ENCODE data around the gene NHERF1. TPM values are rescaled to one million over a fixed set of nuclear protein-coding genes. Genes with fewer than 3 reads are reported as not detected.

Gene NHERF1
- total and polyA plus RNA-seq, 2 of the 4 experiments (the other 2 are of a cell fraction), result 3.8 to 11.8 TPM

DNA sequence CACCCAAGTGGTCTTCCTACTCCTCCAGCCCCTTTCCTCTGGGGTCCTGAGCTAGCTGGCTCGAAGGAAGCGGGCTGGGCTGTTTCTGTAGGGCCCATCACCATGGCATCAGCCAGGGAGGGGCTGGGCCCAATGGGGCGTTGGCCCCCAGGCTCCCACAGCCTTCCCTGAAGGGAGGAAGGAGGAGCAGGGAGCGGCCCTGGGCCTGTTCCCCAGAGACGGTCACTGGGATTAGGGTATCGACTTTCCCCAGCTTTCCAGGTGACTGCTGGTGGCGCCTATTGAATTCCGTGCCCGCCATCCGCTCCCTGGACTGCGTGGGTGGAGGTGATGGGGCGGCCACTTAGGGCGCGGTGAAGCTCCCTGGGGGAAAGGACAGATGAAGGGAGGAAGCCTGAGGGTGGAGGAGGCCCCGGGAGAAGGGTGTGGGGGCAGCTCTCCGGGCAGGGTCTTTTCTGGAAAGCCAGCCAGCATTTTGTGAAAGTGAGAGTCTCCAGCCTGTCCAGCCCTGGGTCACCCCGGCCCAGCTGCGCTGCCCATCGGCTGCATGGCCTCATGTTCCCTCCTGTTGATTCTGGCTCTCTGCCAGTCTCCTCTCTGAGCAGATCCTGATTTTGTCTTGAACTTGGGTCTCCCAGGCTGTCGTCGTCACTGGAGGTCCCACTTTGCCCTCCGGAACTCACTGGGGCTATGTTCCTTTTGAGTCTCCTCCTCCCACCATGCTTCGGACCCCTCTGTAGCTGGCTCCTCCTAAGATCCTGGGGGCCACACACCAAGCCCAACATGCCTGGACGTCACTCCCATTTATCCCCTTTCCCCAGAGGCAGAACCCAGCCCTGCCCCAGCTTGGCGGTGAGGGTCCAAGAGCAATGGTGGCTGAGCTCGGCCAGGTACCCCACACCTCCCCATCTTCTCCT is 9.8 kb downstream of the NHERF1 start:
- no peak for TF ChIP-seq CHD1 (IDR thresholded peaks at IDR 0.05; ENCODE audit: low read depth, low read length)
- no peak for TF ChIP-seq FOS (IDR thresholded peaks at IDR 0.05; ENCODE audit: low read depth, low read length)
- TF ChIP-seq, protein P1, sequence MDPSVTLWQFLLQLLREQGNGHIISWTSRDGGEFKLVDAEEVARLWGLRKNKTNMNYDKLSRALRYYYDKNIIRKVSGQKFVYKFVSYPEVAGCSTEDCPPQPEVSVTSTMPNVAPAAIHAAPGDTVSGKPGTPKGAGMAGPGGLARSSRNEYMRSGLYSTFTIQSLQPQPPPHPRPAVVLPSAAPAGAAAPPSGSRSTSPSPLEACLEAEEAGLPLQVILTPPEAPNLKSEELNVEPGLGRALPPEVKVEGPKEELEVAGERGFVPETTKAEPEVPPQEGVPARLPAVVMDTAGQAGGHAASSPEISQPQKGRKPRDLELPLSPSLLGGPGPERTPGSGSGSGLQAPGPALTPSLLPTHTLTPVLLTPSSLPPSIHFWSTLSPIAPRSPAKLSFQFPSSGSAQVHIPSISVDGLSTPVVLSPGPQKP (IDR thresholded peaks at IDR 0.05; ENCODE audit: borderline replicate concordance, low read depth, low read length), result no peak
- TF ChIP-seq, protein P2, sequence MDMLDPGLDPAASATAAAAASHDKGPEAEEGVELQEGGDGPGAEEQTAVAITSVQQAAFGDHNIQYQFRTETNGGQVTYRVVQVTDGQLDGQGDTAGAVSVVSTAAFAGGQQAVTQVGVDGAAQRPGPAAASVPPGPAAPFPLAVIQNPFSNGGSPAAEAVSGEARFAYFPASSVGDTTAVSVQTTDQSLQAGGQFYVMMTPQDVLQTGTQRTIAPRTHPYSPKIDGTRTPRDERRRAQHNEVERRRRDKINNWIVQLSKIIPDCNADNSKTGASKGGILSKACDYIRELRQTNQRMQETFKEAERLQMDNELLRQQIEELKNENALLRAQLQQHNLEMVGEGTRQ (IDR thresholded peaks at IDR 0.05; ENCODE audit: low read depth, low read length), result no peak
- H3K18ac ChIP-seq (ENCODE audit: low read depth, low read length), result no peak overlapping the region
- H2AFZ ChIP-seq (replicated peaks; ENCODE audit: low read length, poor library complexity), result peak overlapping the region; percentile 51
- 0 out of 2 replicates have a peak, but pooled peaks cover 6% of the 10 kb centered on the region for H3K9me1 ChIP-seq (ENCODE audit: insufficient read depth, low read length)
- dilution Hi-C loops (cut with HindIII; ENCODE audit: low sequenced_read_pairs, unreplicated experiment) (no loop called here), in situ Hi-C loops (cut with MboI; ENCODE audit: low sequenced_read_pairs) (no loop called here), intact Hi-C loops (cut with micrococcal nuclease) (no loop called here)
- no TSS peak for BruUV-seq (replicated peaks)
- no peak overlapping the region for H2BK5ac ChIP-seq (ENCODE audit: low read depth, low read length, poor library complexity, severe bottlenecking)
- CTCF ChIA-PET, result interaction anchor here (0.9 to 1.1 kb wide), 2 partner anchors 18 to 107 kb away, joined by 3 to 4 read pairs; a partner anchor contains a TSS
- no peak overlapping the region for H3K14ac ChIP-seq (replicated peaks; ENCODE audit: low read depth, low read length)
- no peaks in the 10 kb centered on the region for H3K27me3 ChIP-seq (ENCODE audit: control insufficient read depth, insufficient read depth, low read length)
- no peak overlapping the region for H3K23ac ChIP-seq (ENCODE audit: low read depth, low read length)
- H4K91ac ChIP-seq (ENCODE audit: insufficient read depth, low read depth, low read length), result no peak overlapping the region
- DNase-seq (no peak), ATAC-seq (ENCODE audit: low read depth) (no peak)
- no peaks in the 10 kb centered on the region for H3K9me3 ChIP-seq (ENCODE audit: control insufficient read depth, insufficient read depth, low read length)
- no peak overlapping the region for H3K4me2 ChIP-seq (ENCODE audit: low read depth, low read length)
- H3K9ac ChIP-seq (ENCODE audit: low read depth, low read length), result no peak overlapping the region
- no peak overlapping the region for H3K4ac ChIP-seq (ENCODE audit: low read depth, low read length)
- no peak overlapping the region for H4K5ac ChIP-seq (ENCODE audit: low read depth, low read length)
- H4K20me1 ChIP-seq (ENCODE audit: insufficient read depth, low read length), result peaks cover 8% of the 10 kb centered on the region
- 48% methylated on average over 13 of the region's 26 CpGs; no CpG with 5 or more reads in 1 of the 2 experiments for WGBS, 2 experiments (ENCODE audit: extremely low coverage in 2 of 2, insufficient read length in 1 of 2)
- no peak overlapping the region for H3K27ac ChIP-seq (ENCODE audit: insufficient read depth, low read length)
- H3K36me3 ChIP-seq (ENCODE audit: control insufficient read depth, insufficient read depth, low read length), result no peaks in the 10 kb centered on the region
- peak overlapping the region; percentile 85 for H2AK9ac ChIP-seq (replicated peaks; ENCODE audit: low read depth, low read length, poor library complexity)
- H3K56ac ChIP-seq (ENCODE audit: extremely low read depth, insufficient read depth, low read length), result no peak overlapping the region
- H3K4me3 ChIP-seq (ENCODE audit: insufficient read depth, low read depth, low read length), result no peak overlapping the region
- no peak overlapping the region for H2BK15ac ChIP-seq (ENCODE audit: low read depth, low read length)
- no peak overlapping the region for H4K8ac ChIP-seq (ENCODE audit: low read depth in 2 of 2, low read length in 2 of 2)
- H2BK120ac ChIP-seq (ENCODE audit: low read depth, low read length), result no peak overlapping the region
- peak overlapping the region; percentile 39; the same call in 1 of the 2 replicates for H2AK5ac ChIP-seq (ENCODE audit: low read depth, low read length)
- no peak overlapping the region for H2BK20ac ChIP-seq (ENCODE audit: low read depth, low read length)
- H3K79me1 ChIP-seq (ENCODE audit: low read depth in 1 of 2, low read length in 2 of 2), result peaks cover 0 to 10% of the 10 kb centered on the region in 2 experiments; a peak in 2 of 4 replicates
- peaks cover 24% of the 10 kb centered on the region for H3K4me1 ChIP-seq (ENCODE audit: control insufficient read depth, insufficient read depth, low read length)
- POLR2A ChIA-PET (ENCODE audit: unreplicated experiment), result interaction anchor here (0.6 kb wide), 1 partner anchor 13 kb away, joined by 4 read pairs; no protein-coding TSS in a partner anchor
